Forelimb muscle (tissue), 1 donor: Measurements from ENCODE around the gene P2RY2. TPM values are rescaled to one million over a fixed set of nuclear protein-coding genes. Genes with fewer than 3 reads are reported as not detected.

Source experiments
- DNase-seq: peaks from one replicate; pipeline ENCODE4 v3.0.0-alpha.2; 2013; ENCODE audit warnings: low read depth
- polyA plus RNA-seq: library from polyadenylated mRNA; unstranded; fragments of 120-200 nt; gene quantifications from one replicate; pipeline ENCODE4 v1.2.1, GENCODE V29; 2013; ENCODE audit not compliant: insufficient read length

Gene P2RY2
- polyA plus RNA-seq, 1 donor: 2.0 TPM

- DNase-seq: no peak
These were observed 13.4 kb upstream of the P2RY2 start for GRCh38 chr11:73204711-73205121.

GRCh38 chr11:73205661-73206343 is 12.3 kb upstream of the P2RY2 start:
- DNase-seq: no peak

- DNase-seq: no peak
These were observed 11.3 kb upstream of the P2RY2 start for GRCh38 chr11:73206801-73207200.

GRCh38 chr11:73209892-73210291 is 8.2 kb upstream of the P2RY2 start:
- DNase-seq: no peak

- no peak for DNase-seq
These were observed 7.0 kb upstream of the P2RY2 start for GRCh38 chr11:73210916-73211667.

- DNase-seq: no peak
These were observed 4.6 kb upstream of the P2RY2 start for GRCh38 chr11:73213196-73214143.

GRCh38 chr11:73215191-73216134 is 2.6 kb upstream of the P2RY2 start:
- DNase-seq: no peak

- no peak for DNase-seq
These were observed 1.6 kb upstream of the P2RY2 start for GRCh38 chr11:73216465-73216864.

- DNase-seq: no peak
These were observed 811 bp upstream of the P2RY2 start for GRCh38 chr11:73217131-73217809.

- no peak for DNase-seq
These were observed 323 bp upstream of the P2RY2 start for GRCh38 chr11:73217810-73218105.

- no peak for DNase-seq
These were observed 742 bp downstream of the P2RY2 start for GRCh38 chr11:73218830-73219215.

GRCh38 chr11:73219396-73220285 is 1.6 kb downstream of the P2RY2 start:
- DNase-seq: no peak

GRCh38 chr11:73221451-73221850 is 3.4 kb downstream of the P2RY2 start:
- no peak for DNase-seq

- no peak for DNase-seq
These were observed 3.9 kb downstream of the P2RY2 start for GRCh38 chr11:73221996-73222395.

GRCh38 chr11:73223998-73224730 is 6.1 kb downstream of the P2RY2 start:
- no peak for DNase-seq

- no peak for DNase-seq
These were observed 7.1 kb downstream of the P2RY2 start for GRCh38 chr11:73225001-73225686.

GRCh38 chr11:73225851-73226250 is 7.8 kb downstream of the P2RY2 start:
- no peak for DNase-seq

- no peak for DNase-seq
These were observed 8.4 kb downstream of the P2RY2 start for GRCh38 chr11:73226297-73227006.
